ENCODE results near the gene CCDC134.

Gene CCDC134

GRCh38 chr22:41800348-41801146 lies at the start of gene CCDC134:
TSS of gene CCDC134 (plus strand) at chr22:41800679. CDS start at chr22:41808891, 8,212 bp downstream.
- DNase-seq (ENCODE audit: low spot score), result peak; percentile 91

- DNase-seq (ENCODE audit: low spot score), result no peak
Observed at GRCh38 chr22:41752011-41752970, 48.2 kb upstream of the CCDC134 start.

- no peak for DNase-seq (ENCODE audit: low spot score)
Observed at GRCh38 chr22:41753984-41754383, 46.5 kb upstream of the CCDC134 start.

- DNase-seq (ENCODE audit: low spot score), result no peak
Observed at GRCh38 chr22:41757502-41757901, 43.0 kb upstream of the CCDC134 start.

GRCh38 chr22:41758231-41758630 lies 42.2 kb upstream of the CCDC134 start:
- DNase-seq (ENCODE audit: low spot score), result no peak

GRCh38 chr22:41762980-41763779 lies 37.3 kb upstream of the CCDC134 start:
- peak; percentile 10 for DNase-seq (ENCODE audit: low spot score)

GRCh38 chr22:41766476-41766875 lies 34.0 kb upstream of the CCDC134 start:
- DNase-seq (ENCODE audit: low spot score), result no peak

GRCh38 chr22:41768430-41768829 lies 32.0 kb upstream of the CCDC134 start:
- DNase-seq (ENCODE audit: low spot score), result no peak

GRCh38 chr22:41770715-41771468 lies 29.6 kb upstream of the CCDC134 start:
- no peak for DNase-seq (ENCODE audit: low spot score)

- DNase-seq (ENCODE audit: low spot score), result no peak
Observed at GRCh38 chr22:41772198-41772597, 28.3 kb upstream of the CCDC134 start.

- no peak for DNase-seq (ENCODE audit: low spot score)
Observed at GRCh38 chr22:41772645-41773044, 27.8 kb upstream of the CCDC134 start.

- DNase-seq (ENCODE audit: low spot score), result no peak
Observed at GRCh38 chr22:41775338-41775737, 25.1 kb upstream of the CCDC134 start.

GRCh38 chr22:41775976-41776375 lies 24.5 kb upstream of the CCDC134 start:
- DNase-seq (ENCODE audit: low spot score), result no peak

- DNase-seq (ENCODE audit: low spot score), result no peak
Observed at GRCh38 chr22:41776381-41776780, 24.1 kb upstream of the CCDC134 start.

GRCh38 chr22:41777749-41778425 lies 22.6 kb upstream of the CCDC134 start:
- DNase-seq (ENCODE audit: low spot score), result no peak

GRCh38 chr22:41779929-41780505 lies 20.5 kb upstream of the CCDC134 start:
- DNase-seq (ENCODE audit: low spot score), result no peak

GRCh38 chr22:41780746-41781505 lies 19.6 kb upstream of the CCDC134 start:
- peak; percentile 96 for DNase-seq (ENCODE audit: low spot score)

- peak; percentile 8 for DNase-seq (ENCODE audit: low spot score)
Observed at GRCh38 chr22:41781507-41781906, 19.0 kb upstream of the CCDC134 start.

- DNase-seq (ENCODE audit: low spot score), result peak; percentile 38
Observed at GRCh38 chr22:41782316-41782715, 18.2 kb upstream of the CCDC134 start.

- DNase-seq (ENCODE audit: low spot score), result no peak
Observed at GRCh38 chr22:41782751-41783150, 17.7 kb upstream of the CCDC134 start.
